ENCODE results near the gene VCP. TPM values are rescaled to one million over a fixed set of nuclear protein-coding genes. Genes with fewer than 3 reads are reported as not detected.

VCP gene
- total RNA-seq, result 360 and 426 TPM in 2 replicates

DNA sequence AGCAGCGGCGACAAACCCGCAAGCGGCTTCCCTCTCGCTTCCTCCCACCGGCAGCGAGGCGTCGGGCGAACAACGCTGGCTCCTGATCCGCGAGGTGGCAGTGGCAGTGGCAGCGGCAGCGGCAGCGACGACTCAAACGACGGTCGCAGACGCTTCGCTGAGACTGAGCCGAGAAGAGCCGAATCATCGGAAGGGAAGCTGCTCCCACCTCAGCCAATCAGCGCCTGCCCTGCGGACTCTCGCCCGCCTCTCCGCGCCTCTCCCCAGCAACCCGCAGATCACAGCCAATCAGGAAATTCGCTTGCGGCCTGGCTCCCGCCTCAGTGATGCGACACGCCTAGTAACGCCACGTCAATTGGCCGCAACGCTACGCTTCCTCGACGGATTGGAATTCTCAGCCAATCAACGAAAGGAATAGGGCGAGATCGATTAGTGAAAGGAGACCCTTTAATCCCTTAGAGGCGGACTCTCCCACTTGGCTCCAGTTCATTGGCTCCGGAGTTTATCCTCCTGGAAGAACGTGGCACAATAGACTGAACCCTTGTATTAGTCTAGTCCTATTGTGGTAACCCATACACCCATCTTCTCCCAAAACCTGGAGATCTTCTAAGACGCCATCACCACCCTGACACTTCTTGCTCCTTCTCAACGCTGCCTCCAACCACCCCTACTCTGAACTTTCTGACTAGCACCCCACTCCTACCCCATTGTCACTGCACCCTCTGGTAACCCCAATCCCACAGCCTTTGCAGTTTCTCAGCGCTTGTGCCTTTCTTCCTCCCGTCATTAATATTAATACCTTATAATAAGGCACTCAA is at the start of gene VCP:
Gene VCP (minus strand): TSS at position 165 of the 818 bp plus-strand sequence. CDS start 272 bp downstream, outside the sequence.

DNA sequence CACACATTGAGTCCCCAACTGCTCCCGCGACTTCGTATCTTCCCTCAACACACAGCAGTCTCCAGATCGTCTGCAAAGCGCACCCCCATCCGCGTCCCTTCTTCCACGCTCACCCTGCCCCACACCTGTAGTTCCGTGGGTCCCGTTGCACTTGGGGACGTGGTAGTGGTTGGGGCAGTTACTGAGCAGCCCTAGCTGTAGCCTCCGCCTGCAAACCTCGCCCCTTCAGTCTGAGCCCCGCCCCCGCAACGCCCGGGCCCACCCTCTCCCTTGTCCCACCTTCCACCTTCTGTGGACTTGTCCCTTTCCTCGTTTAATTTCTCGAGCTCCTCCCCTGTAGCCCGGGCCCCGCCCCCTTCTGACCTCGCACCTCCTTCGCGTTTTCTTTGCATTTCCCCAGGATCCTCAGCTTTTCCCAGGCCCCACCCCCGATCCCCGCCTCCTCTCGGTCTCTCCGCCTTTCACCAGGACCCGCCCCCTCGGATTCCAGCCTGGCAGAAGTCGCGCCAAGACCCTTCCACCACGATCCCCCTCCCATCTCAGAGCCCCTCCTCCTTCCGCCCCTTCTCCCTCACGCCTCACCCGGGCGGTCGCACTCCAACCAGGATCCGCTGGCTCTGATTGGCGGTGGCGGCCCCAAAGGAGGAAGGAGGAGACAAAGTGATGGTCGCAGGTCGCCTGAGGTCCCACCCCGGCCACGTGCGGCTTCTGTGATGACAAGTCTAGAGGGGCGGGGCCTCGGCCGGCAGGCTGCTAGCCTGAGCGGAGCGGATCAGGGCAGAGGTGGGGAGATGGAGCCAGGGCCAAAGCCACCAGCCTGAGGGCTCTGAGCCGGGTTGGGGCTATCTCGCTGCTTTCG is 43.5 kb upstream of the VCP start, which contains the start of gene ATOSB:
Gene ATOSB (minus strand): TSS at position 183 of the 859 bp plus-strand sequence. CDS start 7,588 bp downstream, outside the sequence.

DNA sequence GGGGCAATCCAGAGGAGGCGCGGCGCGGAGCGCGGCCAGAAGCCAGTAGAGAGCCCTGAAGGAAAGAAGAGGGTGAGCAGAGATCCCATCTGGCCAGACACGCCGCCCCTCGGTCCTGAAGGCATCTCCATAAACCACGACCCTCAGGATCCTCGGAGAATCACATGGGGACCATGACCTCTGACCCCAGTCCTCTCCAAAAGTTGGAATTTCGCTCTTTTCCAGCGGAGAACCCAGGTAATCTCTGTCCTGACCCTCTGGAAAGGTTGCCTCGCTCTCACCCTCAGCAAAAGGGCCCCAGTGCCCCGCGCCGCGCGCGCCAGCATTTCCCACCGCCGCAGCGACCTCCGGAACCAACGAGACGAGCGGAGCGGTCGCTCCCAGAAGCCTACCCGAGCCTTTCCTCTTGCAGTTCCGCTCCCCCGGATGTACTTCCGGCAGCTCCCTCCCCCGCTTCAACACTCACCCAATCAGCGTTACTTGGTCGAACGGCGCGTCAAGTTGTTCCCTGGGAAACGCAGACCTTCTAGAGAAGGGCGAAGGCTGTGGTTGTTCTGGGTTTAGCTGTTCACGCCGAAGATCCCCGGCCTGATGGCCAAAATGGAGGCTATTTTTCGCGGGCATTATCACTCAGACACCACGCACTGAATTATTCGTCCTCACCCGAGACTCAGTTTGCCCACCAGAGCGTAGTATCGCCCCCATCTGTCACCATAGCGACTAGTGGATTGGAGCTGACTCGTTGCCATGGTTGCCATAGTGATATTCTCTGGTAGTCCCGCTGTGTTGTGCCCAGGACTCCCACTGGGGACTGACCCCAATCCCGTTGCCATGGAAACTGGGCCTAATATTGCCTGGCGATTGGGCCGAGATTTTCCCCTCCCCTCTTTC is 30.6 kb upstream of the VCP start, which contains the start of gene STOML2:
Gene STOML2 (minus strand): TSS at position 363 of the 891 bp plus-strand sequence. CDS start 37 bp downstream, at position 326.

DNA sequence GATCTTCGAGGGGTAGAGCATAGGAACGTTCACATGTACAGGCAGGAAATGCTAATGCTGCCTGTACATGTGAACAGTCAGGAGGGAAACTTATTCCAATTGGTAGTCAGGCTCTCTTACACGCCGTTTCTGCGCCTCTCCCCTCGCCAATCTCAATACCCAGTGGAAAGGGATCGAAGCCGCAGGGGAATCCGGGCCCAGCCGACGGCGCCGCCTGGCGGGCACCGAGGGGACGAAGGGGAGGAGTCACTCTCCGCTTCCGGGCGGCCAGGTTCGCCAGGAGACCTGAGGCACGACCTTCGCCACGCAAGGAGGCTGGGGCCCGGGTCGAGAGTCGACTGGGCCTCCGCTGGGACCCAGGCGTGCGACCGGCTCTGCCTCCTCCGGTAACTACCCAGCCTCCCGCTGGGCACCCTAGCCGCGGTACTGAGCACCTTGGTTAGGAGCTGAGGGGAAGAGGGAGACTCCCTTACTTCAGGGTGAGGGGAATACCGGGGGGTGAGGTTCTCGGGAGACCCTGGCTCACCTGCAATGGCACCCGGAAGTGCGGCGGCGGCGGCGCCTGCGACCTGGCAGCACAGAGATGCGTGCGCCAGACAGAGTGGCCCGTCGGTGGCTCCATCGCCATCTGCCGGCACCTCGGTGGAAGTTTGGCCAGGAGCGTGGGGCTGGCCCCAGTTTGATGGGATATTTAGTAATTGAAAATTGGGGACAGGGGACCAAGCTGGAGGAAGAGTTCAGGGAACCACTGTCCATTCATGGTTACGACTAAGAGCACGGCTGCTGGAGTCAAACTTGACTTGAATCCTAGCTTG is 23.8 kb upstream of the VCP start, which contains the start of gene PIGO:
Gene PIGO (minus strand): TSS at position 557 of the 815 bp plus-strand sequence. CDS start 1,026 bp downstream, outside the sequence.

DNA sequence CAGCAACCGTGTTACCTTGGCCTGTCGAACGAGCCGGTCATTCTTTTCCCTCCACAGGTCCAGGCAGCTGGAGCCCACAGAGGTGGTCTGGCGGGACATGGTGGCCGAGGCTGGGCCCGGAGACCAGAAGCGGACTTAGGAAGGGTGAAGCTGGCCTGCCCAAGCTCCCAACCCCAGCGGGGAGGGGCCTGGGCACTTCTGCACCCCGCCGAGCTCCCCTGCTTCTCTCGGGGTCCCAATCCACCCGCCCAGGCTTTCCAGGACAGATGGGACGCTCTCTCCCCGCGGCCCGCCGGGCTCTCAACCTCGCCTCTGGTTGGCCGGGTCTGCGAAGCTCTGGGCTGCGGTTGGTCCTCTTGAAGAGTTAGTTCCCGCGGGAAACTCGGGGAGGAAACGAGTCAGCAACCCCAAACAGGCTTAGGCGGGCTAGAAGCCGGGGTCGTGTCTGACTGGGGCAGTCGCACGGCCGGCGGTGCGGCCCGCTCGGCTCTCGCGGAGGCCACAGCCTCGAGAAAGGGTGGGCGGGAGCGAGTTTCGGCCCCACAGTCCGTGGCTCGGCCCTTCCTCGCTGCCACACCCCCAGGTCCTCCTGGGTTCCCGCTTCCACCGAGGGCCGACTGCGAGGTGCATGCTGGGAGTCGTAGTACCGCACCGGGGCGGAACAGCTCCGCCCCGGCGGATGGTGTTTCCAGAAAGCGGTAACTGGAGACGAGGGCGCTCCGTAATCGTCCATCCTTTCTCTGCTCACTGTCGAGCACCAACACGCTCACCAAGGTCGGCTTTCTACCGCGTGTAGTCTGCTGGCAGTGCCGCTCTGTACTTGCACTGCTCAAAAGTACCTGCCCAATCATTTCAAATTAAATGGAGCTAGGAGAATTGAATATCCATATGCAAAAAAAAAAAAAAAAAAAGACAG is 7.3 kb upstream of the VCP start, which contains the start of gene FANCG:
Gene FANCG (minus strand): TSS at position 517 of the 916 bp plus-strand sequence. CDS start 418 bp downstream, at position 99.

Other genes starting within 250 kb of the VCP start
- gene PHF24, start 114.3 kb downstream of the VCP start, total RNA-seq, result under 0.01 TPM in 1 of 2 replicates, not detected in the other
- 9.8 and 13.3 TPM in 2 replicates for gene DNAJB5, start 82.9 kb downstream of the VCP start, total RNA-seq
- 6.5 and 7.5 TPM in 2 replicates for gene FANCG, start 7.3 kb upstream of the VCP start, total RNA-seq
- gene PIGO, start 24.0 kb upstream of the VCP start, total RNA-seq, result 10.5 and 11.4 TPM in 2 replicates
- gene STOML2, start 30.5 kb upstream of the VCP start, total RNA-seq, result 175 and 201 TPM in 2 replicates
- gene ATOSB, start 43.2 kb upstream of the VCP start, total RNA-seq, result 11.4 and 13.2 TPM in 2 replicates
- 14.9 and 17.6 TPM in 2 replicates for gene UNC13B, start 89.4 kb upstream of the VCP start, total RNA-seq

All from smooth muscle cell of bladder (primary cell).